H1 (cell line): Measurements from ENCODE around the gene IGF1.

Experiments used
- BRCA1 ChIP-seq: IDR thresholded peaks from 2 replicates; pipeline ENCODE4 v1.6.1; 2012; ENCODE audit warnings: low read depth, low read length, improper control_type of control experiment
- HDAC2 ChIP-seq, 2 experiments: fragments of 300-600 bp in 1 of 2; sonication (generic) in 1 of 2; IDR thresholded peaks; 2 replicates each; pipeline ENCODE4 v1.6.1; 2011 to 2012; ENCODE audit warnings: low read depth in 2 of 2, low read length in 2 of 2, mild to moderate bottlenecking in 2 of 2, moderate library complexity in 2 of 2, borderline replicate concordance in 1 of 2, inconsistent platforms in 1 of 2
- NANOG ChIP-seq: IDR thresholded peaks from 2 replicates; pipeline ENCODE4 v1.6.1; 2011; ENCODE audit warnings: low read length, low read depth, mild to moderate bottlenecking, inconsistent platforms; ENCODE audit not compliant: insufficient read depth, poor library complexity, severe bottlenecking
- POLR2AphosphoS5 ChIP-seq: IDR thresholded peaks from 2 replicates; pipeline ENCODE4 v1.6.1; 2011; ENCODE audit warnings: low read depth, low read length
- SP1 ChIP-seq: IDR thresholded peaks from 2 replicates; pipeline ENCODE4 v1.6.1; 2011; ENCODE audit warnings: low read depth, low read length
- TF ChIP-seq, protein P1 (sequence below), 3 experiments: IDR thresholded peaks; 1 replicate in 2 of 3; 2 replicates in 1 of 3; pipeline versions ENCODE4 v1.5.1 to v1.6.1; 2011; ENCODE audit warnings: low read length in 3 of 3, mild to moderate bottlenecking in 3 of 3, inconsistent platforms in 2 of 3, low read depth in 1 of 3, moderate library complexity in 1 of 3; ENCODE audit not compliant: insufficient read depth in 1 of 3; ENCODE audit errors: control extremely low read depth in 1 of 3

DNA sequence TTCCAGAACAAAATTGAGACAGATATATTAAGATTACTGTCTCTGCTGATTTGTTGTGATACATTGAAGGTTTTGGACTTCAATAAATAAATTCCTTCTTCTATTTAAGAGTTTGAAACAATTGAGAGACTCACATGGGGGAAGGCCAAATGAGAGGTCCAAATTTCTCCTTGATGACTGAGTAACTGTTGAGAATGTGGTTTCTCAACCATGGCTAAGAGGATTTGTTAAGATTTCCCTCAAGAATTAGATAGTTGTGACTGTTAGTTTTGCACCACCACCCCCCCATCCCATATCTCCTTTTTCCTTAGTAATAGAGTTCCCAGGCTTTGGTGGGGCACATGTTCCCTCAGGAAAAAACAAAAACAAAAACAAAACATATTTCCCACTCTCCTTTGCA lies 47.7 kb upstream of the IGF1 start:
- no peak for TF ChIP-seq NANOG
- no peak for TF ChIP-seq BRCA1
- TF ChIP-seq, protein P1, sequence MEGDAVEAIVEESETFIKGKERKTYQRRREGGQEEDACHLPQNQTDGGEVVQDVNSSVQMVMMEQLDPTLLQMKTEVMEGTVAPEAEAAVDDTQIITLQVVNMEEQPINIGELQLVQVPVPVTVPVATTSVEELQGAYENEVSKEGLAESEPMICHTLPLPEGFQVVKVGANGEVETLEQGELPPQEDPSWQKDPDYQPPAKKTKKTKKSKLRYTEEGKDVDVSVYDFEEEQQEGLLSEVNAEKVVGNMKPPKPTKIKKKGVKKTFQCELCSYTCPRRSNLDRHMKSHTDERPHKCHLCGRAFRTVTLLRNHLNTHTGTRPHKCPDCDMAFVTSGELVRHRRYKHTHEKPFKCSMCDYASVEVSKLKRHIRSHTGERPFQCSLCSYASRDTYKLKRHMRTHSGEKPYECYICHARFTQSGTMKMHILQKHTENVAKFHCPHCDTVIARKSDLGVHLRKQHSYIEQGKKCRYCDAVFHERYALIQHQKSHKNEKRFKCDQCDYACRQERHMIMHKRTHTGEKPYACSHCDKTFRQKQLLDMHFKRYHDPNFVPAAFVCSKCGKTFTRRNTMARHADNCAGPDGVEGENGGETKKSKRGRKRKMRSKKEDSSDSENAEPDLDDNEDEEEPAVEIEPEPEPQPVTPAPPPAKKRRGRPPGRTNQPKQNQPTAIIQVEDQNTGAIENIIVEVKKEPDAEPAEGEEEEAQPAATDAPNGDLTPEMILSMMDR (IDR thresholded peaks at IDR 0.05; ENCODE audit: control extremely low read depth in 1 of 3, insufficient read depth in 1 of 3, low read depth in 1 of 3, low read length in 3 of 3), result no peak
- TF ChIP-seq POLR2AphosphoS5, result no peak
- no peak for TF ChIP-seq HDAC2 (IDR thresholded peaks at IDR 0.05; ENCODE audit: borderline replicate concordance in 1 of 2, low read depth in 2 of 2, low read length in 2 of 2)
- no peak for TF ChIP-seq SP1
